Stimulated activated naive CD8-positive, alpha-beta T cell treated with anti-CD3 and anti-CD28 coated beads, Interleukin-15, amount 100 ng/mL, for 72 hours (primary cell): ENCODE measurements around the gene SP100.
A peak's percentile ranks its signal among the peaks of the same experiment; 100 is the strongest.

ENCODE experiments used
- ATAC-seq: fragments of 150-1000 bp; cut with Tn5 transposase; 2 replicates; pipeline ENCODE4 v1.10.0; 2021; ENCODE audit warnings: mild to moderate bottlenecking, moderate library complexity
- DNase-seq, 2 donors: peaks; one replicate each; pipeline ENCODE4 v3.0.0; 2021 to 2022
- H3K27ac Mint-ChIP-seq, 2 donors: one replicate each; pipeline ENCODE4 v1.8.0; 2022; ENCODE audit warnings: mild to moderate bottlenecking in 2 of 2, mixed read lengths in 2 of 2, moderate library complexity in 2 of 2
- H3K27me3 Mint-ChIP-seq: one replicate; pipeline ENCODE4 v1.8.0; 2022; ENCODE audit warnings: mixed read lengths
- H3K4me1 Mint-ChIP-seq: one replicate; pipeline ENCODE4 v1.8.0; 2022; ENCODE audit warnings: mild to moderate bottlenecking, mixed read lengths
- H3K4me3 Mint-ChIP-seq, 2 donors: one replicate each; pipeline ENCODE4 v1.8.0; 2022; ENCODE audit warnings: mild to moderate bottlenecking in 2 of 2, mixed read lengths in 2 of 2, moderate library complexity in 1 of 2
- H3K9me3 Mint-ChIP-seq, 2 donors: one replicate each; pipeline ENCODE4 v1.8.0; 2022; ENCODE audit warnings: mixed read lengths in 2 of 2

SP100 gene

GRCh38 chr2:230411570-230412370 is 4.2 kb upstream of the SP100 start:
- H3K27me3 Mint-ChIP-seq: no peaks in the 10 kb centered on the region

GRCh38 chr2:230412371-230412711 is 3.7 kb upstream of the SP100 start:
- ATAC-seq (no peak), DNase-seq (no peak)
- Mint-ChIP-seq H3K9me3 (peaks cover 0 to 4% of the 10 kb centered on the region in 2 donors), H3K4me1 (peaks cover 81% of the 10 kb centered on the region), H3K27ac (peak overlapping the region; percentile 87 to 98), H3K27me3 (no peaks in the 10 kb centered on the region), H3K4me3 (peak overlapping the region; percentile 94 to 97)

More at GRCh38 chr2:230411570-230412370, 4.2 kb upstream of the SP100 start:
- Mint-ChIP-seq H3K9me3 (peaks cover 0 to 6% of the 10 kb centered on the region in 2 donors), H3K27ac (peak overlapping the region; percentile 98 to 99), H3K4me1 (peaks cover 84% of the 10 kb centered on the region), H3K4me3 (peak overlapping the region; percentile 94 to 97)
- peak; percentile 58 to 68 for DNase-seq
- ATAC-seq: peak; percentile 71

- H3K4me1 Mint-ChIP-seq: peaks cover 76% of the 10 kb centered on the region
- H3K9me3 Mint-ChIP-seq: no peaks in the 10 kb centered on the region
- ATAC-seq: no peak
- no peaks in the 10 kb centered on the region for H3K27me3 Mint-ChIP-seq
- no peak for DNase-seq
- H3K27ac Mint-ChIP-seq: peak overlapping the region in 1 of 2 donors; percentile 87
- H3K4me3 Mint-ChIP-seq: peak overlapping the region; percentile 94 to 97
These were observed 3.2 kb upstream of the SP100 start for GRCh38 chr2:230412846-230413245.

GRCh38 chr2:230413479-230413878 is 2.5 kb upstream of the SP100 start:
- Mint-ChIP-seq H3K9me3 (no peaks in the 10 kb centered on the region), H3K27me3 (no peaks in the 10 kb centered on the region), H3K27ac (no peak overlapping the region), H3K4me3 (peak overlapping the region in 1 of 2 donors; percentile 25), H3K4me1 (peaks cover 75% of the 10 kb centered on the region)
- DNase-seq: no peak
- ATAC-seq: no peak

GRCh38 chr2:230414302-230414701 is 1.7 kb upstream of the SP100 start:
- ATAC-seq (no peak), DNase-seq (no peak)
- Mint-ChIP-seq H3K4me3 (peak overlapping the region; percentile 93 to 95), H3K4me1 (peaks cover 75% of the 10 kb centered on the region), H3K9me3 (no peaks in the 10 kb centered on the region), H3K27ac (peak overlapping the region; percentile 82 to 99), H3K27me3 (no peaks in the 10 kb centered on the region)

GRCh38 chr2:230417436-230417835 is 1.4 kb downstream of the SP100 start:
- ATAC-seq (no peak), DNase-seq (no peak)

GRCh38 chr2:230418341-230419016 is 2.5 kb downstream of the SP100 start:
- ATAC-seq (no peak), DNase-seq (no peak)
- no peaks in the 10 kb centered on the region for H3K27me3 Mint-ChIP-seq
- peak overlapping the region; percentile 72 to 77 for H3K27ac Mint-ChIP-seq
- no peaks in the 10 kb centered on the region for H3K9me3 Mint-ChIP-seq
- peaks cover 78% of the 10 kb centered on the region for H3K4me1 Mint-ChIP-seq
- H3K4me3 Mint-ChIP-seq: peak overlapping the region; percentile 91 to 93

More at GRCh38 chr2:230417436-230417835, 1.4 kb downstream of the SP100 start:
- H3K9me3 Mint-ChIP-seq: no peaks in the 10 kb centered on the region
- H3K4me3 Mint-ChIP-seq: peak overlapping the region; percentile 79 to 93
- peak overlapping the region; percentile 10 to 43 for H3K27ac Mint-ChIP-seq
- H3K4me1 Mint-ChIP-seq: peaks cover 79% of the 10 kb centered on the region
- H3K27me3 Mint-ChIP-seq: no peaks in the 10 kb centered on the region

- Mint-ChIP-seq H3K27me3 (no peaks in the 10 kb centered on the region), H3K27ac (peak overlapping the region in 1 of 2 donors; percentile 37), H3K4me3 (peak overlapping the region; percentile 91 to 93), H3K9me3 (no peaks in the 10 kb centered on the region), H3K4me1 (peaks cover 78% of the 10 kb centered on the region)
- ATAC-seq (no peak), DNase-seq (no peak)
These were observed 3.2 kb downstream of the SP100 start for GRCh38 chr2:230419181-230419580.

GRCh38 chr2:230422149-230422548 is 6.1 kb downstream of the SP100 start:
- Mint-ChIP-seq H3K9me3 (no peaks in the 10 kb centered on the region), H3K27ac (no peak overlapping the region), H3K4me3 (peak overlapping the region; percentile 14 to 24), H3K4me1 (peaks cover 85% of the 10 kb centered on the region), H3K27me3 (no peaks in the 10 kb centered on the region)
- no peak for DNase-seq
- ATAC-seq: no peak

- H3K4me1 Mint-ChIP-seq: peaks cover 84% of the 10 kb centered on the region
- peak overlapping the region; percentile 29 to 61 for H3K4me3 Mint-ChIP-seq
- ATAC-seq: no peak
- H3K27ac Mint-ChIP-seq: peak overlapping the region; percentile 11 to 36
- no peak for DNase-seq
- H3K27me3 Mint-ChIP-seq: no peaks in the 10 kb centered on the region
- peaks cover 0 to 9% of the 10 kb centered on the region in 2 donors for H3K9me3 Mint-ChIP-seq
These were observed 8.0 kb downstream of the SP100 start for GRCh38 chr2:230423851-230424458.

GRCh38 chr2:230425377-230425776 is 9.4 kb downstream of the SP100 start:
- peaks cover 4 to 21% of the 10 kb centered on the region in 2 donors for H3K9me3 Mint-ChIP-seq
- H3K27me3 Mint-ChIP-seq: no peaks in the 10 kb centered on the region
- no peak overlapping the region for H3K27ac Mint-ChIP-seq
- peaks cover 76% of the 10 kb centered on the region for H3K4me1 Mint-ChIP-seq
- DNase-seq (no peak), ATAC-seq (no peak)
- peak overlapping the region in 1 of 2 donors; percentile 6 for H3K4me3 Mint-ChIP-seq

- Mint-ChIP-seq H3K27ac (peak overlapping the region in 1 of 2 donors; percentile 19), H3K27me3 (no peaks in the 10 kb centered on the region), H3K4me3 (no peak overlapping the region), H3K9me3 (peaks cover 4 to 21% of the 10 kb centered on the region in 2 donors), H3K4me1 (peaks cover 59% of the 10 kb centered on the region)
- DNase-seq (no peak), ATAC-seq (no peak)
These were observed 13.5 kb downstream of the SP100 start for GRCh38 chr2:230429513-230429912.

GRCh38 chr2:230430957-230431910 is 15.2 kb downstream of the SP100 start:
- H3K27me3 Mint-ChIP-seq: no peaks in the 10 kb centered on the region
- peak overlapping the region; percentile 16 to 28 for H3K27ac Mint-ChIP-seq
- H3K9me3 Mint-ChIP-seq: peaks cover 5 to 23% of the 10 kb centered on the region in 2 donors
- H3K4me3 Mint-ChIP-seq: peak overlapping the region; percentile 43 to 64
- peaks cover 58% of the 10 kb centered on the region for H3K4me1 Mint-ChIP-seq
- DNase-seq (no peak), ATAC-seq (peak; percentile 91)

GRCh38 chr2:230434677-230435324 is 18.8 kb downstream of the SP100 start:
- Mint-ChIP-seq H3K27me3 (no peaks in the 10 kb centered on the region), H3K27ac (no peak overlapping the region), H3K4me3 (no peak overlapping the region), H3K9me3 (peaks cover 5 to 12% of the 10 kb centered on the region in 2 donors), H3K4me1 (peaks cover 51% of the 10 kb centered on the region)
- DNase-seq (no peak), ATAC-seq (no peak)
